GM18867 (cell line): ENCODE measurements around the gene SDCBP2.
A peak's percentile ranks its signal among the peaks of the same experiment; 100 is the strongest.

Experiments used
- ATAC-seq: cut with Tn5 transposase; IDR thresholded peaks from one replicate; pipeline ENCODE4 v1.9.1; 2021; ENCODE audit warnings: mild to moderate bottlenecking, moderate library complexity; ENCODE audit not compliant: unreplicated experiment

Gene SDCBP2

DNA sequence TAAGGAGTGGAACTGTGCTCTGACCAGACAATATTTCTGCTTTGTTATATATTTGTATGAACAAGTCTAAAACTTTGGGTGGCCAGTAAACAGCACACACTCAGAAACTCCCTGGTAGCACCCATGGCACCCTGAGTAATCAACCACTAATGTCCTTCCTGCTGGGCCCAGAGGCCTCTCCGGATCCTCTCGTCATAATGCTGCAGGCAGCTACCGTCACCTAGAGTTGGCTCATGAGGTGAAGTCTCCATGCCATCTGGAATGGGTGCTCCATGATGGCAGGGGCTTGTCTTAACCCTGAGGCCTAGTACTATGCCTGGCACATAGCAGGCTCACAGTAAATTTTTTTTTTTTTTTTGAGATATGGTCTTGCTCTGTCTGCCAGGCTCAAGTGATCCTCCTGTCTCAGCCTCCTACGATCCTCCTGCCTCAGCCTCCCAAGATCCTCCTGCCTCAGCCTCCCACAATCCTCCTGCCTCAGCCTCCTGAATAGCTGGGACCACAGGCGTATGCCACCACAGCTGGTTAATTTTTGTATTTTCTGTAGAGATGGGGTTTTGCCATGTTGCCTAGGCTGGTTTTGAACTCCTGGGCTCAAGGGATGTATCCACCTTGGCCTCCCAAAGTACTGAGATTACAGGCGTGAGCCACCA, 3.0 kb upstream of the SDCBP2 start:
- ATAC-seq: no peak

DNA sequence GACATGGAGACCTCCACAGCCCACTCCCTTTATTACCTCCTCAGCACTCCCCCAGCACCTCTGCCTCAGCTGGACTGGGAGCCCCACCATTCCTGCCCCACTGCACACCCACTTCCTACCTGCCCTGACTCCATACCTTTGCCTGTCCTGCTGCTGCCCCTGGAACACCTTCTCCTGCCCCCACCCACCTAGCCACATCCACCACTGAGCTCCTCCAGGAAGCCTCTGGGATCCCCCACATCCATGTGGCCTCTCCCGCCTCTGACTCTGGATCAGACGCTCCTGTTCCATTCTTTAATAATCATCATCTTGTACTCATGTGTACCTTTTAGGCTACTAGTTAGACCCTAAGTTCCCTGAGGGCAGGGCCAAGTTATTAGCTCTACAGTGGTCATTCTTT, 2.2 kb upstream of the SDCBP2 start:
- no peak for ATAC-seq

DNA sequence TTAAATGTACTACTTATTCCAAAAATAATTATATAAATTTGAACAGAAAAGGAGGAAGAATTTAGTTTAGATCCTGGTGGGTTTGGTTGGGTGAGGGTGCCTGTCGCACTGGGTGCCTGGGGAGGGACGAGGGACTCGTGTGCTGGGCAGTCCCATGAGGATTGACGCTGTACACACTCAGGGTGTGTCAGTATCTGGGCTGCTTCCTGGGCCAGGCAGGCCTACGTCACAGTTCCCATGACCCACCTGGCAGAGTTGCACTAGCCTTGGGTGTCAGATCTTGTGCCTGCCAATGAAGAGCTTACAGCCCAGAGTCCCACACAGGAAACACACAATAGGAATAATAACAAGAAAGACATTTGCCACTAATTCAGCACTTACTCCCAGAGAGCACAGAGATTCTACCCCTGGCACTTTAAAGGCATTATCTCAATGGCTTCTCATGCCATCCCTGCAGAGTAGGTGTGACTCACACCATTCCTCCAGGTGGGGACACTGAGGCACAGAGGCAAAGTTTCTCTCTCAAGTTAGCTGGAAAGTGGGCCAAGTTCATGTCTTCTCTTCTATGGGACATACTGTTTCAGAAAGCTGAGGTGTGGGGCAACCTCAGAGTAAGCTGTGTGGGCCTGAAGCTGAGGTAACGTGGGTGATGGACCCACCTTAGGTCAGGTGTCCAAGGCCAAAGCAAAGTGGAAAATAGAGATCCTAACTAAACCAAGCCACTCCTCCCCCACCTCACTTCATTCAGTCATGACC, 1.3 kb upstream of the SDCBP2 start:
- no peak for ATAC-seq

DNA sequence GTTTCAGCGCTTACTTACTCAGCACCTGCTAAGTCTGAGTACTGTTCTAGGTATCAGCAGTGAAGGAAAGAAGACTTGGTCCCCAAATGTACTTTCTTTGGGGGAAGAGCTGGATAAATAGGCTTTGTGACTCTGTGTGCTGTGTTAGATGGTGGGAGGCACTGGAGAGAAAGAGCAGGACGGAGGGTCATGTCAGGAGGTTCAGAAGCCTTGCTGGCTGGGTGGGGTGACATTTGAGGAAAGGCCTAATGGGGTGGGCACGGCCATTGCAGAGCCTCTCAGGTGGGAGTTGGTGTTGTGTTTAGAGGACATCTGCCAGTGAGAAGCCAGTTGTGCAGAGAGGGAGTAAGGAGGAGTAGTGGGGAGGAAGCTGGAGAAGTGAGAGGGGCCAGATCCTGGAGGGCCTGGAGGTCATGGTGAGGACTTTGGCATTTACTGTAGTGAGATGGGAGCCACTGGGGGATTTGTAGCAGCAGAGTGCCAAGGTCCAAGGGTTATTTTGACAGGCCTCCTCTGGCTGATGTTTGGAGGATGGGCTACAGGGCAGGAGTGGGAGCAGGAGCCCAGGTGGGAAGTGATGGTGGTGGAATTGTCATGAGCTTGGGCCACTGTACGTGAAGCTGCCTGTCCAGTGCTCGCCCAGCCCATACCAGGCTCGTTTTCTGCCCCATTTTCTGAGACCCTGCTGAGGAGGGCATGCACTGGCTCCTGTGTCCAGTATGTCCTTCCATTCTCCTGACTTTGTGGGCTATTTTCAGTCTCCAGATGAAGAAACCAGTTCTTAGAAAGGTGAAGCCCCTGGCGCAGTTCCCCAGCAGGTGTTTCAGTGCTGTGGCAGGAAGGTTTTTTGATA, 886 bp downstream of the SDCBP2 start:
- ATAC-seq: no peak

DNA sequence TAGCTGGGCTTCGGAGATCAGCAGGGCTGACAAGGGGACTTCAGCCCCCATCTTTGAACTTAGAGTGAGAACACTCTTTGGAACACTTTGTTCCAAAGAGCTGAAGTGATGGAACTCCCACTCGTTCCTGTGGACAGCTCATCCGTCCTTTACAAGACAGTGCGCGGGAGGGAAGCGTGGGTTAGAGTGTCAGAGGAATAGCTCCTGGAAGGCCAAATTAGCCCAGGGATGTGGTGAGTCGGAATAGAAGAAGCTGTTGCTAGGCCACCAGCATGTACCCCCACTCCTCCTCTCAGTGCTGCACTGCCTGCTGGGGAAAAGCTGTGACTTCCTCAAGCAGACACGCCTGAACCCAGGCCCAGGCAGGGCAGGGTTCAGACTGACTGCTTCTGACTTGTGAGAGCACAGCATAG, 1.7 kb downstream of the SDCBP2 start:
- no peak for ATAC-seq

DNA sequence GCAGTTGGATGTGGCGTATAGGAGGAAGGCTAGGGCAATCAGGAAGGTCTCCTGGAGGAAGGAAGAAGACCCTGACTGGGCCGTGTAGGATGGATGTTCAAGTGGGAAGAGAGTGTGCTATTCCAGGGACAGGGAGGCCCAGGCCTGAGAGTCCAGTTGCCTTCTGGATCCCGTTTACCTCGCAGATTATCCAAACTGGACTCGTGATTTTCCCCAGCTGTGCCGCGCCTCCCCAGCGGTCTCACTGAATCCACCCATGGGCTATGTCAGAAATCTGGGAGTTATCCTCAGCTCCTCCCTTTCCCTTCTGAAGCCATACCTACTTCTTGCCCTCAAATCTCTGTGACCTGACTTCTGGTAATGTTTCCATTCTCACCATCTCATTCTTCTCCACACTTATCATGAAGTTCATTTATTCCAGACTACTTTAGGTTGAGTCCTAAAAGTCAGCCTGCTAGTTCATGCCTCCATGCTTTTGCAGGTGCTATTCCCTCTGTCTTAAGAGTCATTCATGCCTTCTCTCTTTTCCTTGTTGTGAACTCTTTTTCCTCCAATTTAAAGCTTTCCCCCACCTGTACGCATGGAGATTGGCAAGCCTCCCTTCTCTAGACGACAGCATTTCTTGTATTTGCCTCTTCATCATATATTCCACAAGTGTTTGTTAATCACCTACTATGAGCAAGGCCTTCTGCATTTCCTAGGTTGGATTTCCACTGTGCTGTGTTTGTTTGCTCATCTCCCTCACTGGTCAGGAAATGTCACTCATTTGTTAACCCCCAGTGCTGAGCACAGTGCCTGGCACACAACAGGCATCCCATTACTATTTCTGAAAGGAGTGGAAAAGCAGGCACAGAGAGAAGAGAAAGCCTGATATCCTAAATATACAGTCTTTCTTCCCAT, 2.7 kb downstream of the SDCBP2 start:
- no peak for ATAC-seq

DNA sequence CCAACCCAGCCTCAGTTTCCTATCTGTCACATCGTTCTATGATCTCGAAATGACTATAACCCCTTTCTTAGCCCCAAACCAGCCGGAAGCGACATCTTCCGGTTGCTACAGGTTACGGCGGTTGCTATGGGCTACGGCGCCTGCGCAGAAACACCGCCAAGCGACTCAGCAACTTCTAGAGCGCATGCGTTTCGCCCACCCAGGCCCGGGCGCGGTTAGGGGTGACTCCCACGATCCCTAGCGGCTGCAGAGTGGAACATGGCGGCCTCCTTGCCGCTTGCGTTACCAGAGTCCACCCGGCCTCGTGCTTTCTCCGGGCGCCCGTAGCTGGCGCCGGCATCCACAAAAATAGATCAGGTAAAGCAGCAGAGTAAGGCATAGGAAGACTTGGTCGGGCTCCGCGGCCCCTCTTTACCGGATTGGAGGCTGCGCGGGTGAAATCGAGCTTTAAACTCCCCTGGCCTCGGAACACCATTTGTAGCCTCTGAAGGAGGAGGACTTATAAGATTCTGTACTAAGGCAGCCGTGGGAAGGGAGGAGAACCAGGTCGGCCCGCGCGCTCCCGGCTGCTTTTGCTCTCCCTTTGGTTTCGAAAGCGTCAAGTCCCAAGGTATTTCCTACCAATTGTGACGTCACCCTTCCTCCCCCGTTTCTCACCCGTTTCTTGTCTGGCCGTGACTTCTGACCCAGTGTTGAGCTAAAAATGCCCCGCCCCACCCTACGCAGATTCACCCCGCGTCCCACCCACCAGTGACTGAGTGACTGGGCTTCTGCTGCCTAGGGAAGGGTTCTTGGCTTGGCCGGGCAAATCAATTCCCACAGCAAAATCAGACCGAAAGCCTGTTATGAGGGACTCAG, 3.5 kb downstream of the SDCBP2 start:
- ATAC-seq: peak; percentile 80

DNA sequence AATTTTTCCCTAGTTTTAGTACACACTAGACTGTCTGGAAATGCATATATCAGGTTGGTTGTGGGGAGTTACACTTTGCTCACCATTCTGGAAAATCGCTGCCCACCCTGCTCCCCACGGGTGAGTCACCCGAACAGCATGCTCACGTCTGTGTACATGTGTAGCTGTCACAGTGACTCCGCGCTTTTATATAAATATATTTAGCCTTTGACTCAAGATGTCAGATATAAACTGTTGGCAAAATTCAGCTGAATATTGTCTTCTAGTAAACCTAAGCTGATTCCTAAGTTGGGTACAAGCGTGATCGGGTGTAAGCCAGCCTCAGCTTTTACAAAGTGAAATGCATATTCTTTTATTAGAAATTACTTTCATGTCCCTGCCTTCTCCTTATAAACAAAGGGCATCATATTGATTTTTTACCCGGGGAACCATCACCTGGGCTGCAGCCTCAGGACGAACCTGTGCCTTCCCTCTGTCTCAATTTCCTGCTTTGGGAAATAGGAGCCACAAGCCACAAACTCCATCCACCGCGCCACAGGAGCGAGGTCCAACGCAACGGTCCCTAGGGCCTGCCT, 4.3 kb downstream of the SDCBP2 start:
- no peak for ATAC-seq

DNA sequence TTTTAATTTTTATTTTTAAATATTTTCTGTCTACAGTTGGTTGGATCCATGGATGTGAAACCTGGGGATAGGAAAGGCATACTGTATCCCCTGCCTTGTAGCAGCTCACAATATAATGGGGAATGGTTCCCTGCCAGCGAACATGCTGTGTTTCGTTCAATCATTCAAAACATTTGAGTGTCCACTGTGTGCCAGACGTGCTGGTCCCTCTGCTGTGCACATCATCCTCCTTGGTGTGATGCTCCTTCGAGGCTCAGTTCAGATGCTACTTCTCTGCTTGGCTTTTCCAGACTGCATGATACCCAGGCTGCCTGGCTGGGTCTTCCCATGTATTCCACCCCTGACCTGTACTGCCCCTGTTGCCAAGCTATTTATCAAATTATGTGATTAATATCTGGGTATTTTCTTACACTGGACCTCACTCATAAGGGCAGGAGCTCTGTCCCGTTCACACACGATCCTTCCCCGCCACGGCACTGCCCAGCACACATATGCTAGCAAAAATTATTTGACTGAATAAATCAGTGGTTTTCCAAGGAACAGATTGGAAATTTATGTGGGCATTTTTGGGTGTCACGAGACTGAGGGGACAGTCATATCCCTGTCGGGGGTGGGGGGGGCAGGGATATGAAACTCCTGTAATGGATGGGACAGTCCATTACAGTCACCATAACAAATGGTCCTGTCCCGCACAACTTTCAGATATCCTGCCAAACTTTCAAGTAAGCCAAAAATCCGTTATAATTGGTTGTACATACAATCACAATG, 4.9 kb downstream of the SDCBP2 start:
- ATAC-seq: no peak

DNA sequence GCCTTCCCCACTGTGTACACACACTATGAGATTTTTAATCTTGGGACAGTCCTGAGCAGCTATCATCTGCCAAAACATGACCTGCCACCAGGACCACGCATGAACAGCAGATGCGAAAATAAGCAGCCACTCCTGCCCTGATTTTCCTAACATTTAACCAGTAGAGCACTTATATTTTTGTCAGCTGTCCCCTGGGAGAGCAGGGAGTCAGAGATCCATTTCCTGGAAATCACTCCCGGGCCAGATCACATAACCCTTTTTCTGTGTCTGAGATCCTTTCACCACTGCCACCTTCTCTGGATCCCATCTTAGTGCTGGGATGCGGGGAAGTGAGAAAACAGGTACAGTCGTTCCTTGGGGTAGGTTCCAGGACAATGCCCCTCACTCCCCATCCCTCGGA, 5.7 kb downstream of the SDCBP2 start:
- no peak for ATAC-seq

DNA sequence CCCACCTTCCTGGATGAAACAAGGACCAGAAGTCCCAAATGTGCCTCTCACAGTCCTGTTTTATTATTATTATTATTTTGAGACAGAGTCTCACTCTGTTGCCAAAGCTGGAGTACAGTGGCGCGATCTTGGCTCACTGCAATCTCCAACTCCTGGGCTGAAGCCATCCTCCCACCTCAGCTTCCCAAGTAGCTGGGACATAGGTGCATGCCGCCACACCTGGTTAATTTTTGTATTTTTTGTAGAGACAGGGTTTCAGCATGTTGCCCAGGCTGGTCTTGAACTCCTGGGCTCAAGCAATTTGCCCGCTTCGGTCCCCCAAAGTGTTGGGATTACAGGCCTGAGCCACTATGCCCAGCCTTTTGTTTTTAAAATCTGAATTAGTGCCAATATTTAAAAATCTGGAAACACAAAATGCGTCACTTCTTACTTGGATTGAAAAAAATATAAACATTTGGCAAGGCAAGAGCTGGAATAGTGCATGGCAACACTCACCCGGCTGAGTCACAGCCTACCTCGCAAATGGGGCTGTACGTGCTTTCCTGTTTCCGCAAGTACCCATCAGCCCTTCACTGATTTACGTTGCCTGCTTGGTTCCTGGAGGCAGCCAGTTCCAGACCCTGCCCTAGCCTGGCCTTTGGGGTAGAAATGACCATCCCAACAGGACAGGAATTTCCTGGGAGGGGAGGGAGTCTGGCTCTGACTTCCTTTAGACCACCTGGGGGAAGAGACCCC, 6.3 kb downstream of the SDCBP2 start:
- no peak for ATAC-seq

DNA sequence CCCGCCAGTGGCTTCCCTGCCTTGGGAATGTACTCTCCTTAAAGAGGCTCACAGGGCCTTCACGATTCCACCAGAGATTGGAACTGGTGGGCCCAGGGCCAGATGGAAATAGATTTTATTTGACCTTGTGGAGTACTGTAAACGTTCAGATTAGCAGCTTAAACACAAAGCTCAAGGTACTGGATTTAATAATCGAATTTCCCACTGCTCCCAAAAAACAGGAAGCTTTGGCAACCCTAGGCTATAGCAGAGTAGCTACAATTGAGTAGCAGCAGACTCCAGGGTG, 7.3 kb downstream of the SDCBP2 start:
- ATAC-seq: no peak

DNA sequence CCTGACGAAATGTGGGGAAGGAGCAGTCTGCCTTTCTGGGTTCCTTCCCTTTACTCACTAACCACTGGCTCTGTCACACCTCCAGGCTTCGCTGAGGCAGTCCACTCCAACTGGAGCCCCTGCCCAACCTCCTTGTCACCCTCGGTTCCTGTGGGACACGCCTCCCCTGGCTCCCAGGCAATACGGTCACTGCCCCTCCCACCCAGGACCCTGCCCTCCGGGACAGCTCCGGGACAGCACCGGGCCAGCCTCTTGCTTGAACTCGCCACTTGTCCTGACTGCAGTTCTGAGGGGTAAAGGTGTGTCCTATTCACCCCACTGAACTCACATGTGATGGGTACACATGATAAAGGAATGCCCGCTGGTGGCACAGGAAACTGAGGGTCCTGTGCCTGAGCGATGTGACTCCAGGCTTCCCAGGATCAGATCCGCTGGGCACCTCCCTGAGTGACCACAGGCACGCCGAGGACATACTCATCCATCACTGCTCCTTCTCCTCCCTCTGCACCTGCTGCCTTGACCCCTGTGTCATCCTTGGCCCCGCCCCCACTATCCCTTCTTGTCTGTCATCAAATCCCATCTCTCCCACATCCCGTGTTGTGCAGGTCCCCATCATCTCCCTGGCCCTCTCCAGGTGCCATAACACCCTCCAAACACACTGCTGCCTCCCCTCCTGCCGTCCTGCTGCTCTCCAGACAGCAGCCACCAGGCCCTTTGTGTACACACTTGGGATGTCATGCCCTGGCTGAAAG, 7.9 kb downstream of the SDCBP2 start:
- ATAC-seq: no peak

DNA sequence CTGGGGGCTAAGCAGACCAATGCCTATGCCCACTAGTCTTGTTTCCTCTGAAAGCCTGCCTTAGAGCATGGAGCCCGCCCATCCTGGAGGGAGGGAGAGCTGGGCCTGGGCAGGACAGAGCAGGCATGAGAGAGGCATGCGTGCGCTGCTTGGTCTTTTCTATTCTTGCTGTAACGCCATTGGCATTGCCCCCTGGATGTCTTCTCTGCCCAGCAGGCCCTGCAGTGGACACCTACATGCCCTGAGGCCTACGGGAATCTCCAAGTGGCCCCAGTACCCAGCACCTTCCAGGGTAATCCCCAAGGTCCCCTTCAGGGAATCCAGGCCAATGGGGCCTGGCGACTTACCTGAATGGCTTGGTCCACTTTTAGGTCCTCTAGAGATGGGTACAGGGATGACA, 8.9 kb downstream of the SDCBP2 start:
- no peak for ATAC-seq

DNA sequence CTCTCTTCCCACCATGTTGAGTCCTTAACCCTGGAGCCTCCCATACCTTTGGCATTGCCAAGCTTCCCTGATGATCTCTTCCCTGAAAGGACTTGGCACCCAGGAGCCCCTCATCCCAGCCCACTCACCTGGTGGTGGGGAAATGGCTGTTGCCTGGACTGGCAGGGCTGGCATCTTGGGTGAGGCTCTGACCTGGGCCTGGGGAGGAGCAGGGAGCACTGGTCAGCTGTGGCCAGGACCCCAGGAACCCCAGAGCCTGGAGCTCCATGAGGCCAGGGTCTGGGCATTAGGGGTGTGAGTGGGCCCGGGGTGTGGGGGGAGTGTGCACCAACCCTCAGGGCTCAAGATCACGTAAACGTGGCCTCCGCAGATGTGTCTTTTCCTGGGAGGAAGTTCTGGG, 9.5 kb downstream of the SDCBP2 start:
- ATAC-seq: no peak

DNA sequence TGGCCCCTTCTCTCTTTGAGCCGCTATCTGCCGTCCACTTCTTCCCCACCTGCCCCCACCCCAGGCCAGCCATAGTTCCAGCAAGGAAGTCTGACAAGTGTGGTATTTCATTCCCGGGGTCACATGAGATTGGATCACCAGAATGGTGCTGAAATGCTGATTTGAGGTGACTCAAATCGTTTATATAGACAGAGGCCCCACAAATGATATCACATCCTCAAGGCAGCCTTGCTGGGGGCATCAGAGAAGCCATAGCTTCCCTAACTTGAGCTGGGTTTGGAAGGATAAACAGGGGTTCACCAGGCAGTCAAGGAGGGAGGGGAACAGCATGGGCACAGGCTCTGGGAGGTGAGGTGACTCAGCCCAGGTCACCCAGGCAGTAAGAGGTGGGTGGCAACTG, 9.9 kb downstream of the SDCBP2 start:
- no peak for ATAC-seq

DNA sequence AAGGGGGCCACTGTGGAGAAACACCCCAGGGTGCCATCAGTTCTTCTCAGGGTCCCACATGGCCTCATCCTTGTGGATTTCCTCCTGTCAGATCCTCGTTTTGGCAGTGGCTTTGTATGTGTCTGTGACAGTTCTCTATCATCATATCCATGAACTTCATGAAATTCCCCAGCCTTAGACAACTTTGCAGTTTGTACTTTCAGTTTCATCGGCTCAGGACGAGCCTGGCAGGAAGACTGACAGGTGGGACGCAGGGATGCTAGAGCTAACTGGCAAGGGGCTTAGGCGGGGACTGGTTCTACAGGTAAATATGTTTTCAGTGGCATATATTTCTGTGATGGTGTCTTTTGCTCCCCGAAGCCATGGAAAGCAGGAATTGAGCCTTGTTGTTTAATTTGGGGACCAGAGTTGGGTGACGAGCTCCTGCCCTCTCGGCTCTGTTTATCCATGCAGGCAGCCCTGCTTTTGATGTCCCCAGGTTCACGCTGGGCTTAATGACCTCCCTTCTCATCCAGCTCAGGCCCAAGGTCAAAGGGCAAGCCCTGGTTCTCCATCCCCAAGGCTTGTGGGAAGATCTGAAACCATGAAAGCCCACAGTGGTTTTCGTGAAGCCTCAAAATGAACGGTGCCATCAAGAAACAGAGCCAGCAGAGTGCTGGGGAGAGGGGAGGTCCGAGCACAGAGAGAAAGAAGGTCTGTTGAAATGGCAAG, 11.2 kb downstream of the SDCBP2 start:
- no peak for ATAC-seq
